GM12801 (cell line): ENCODE results near the gene PLSCR1.

Experiments used
- TF ChIP-seq, protein P1 (sequence below): IDR thresholded peaks from one replicate; pipeline ENCODE4 v1.5.1; 2011; ENCODE audit warnings: control low read depth; ENCODE audit not compliant: insufficient read length; ENCODE audit errors: extremely low read depth

PLSCR1 gene

DNA sequence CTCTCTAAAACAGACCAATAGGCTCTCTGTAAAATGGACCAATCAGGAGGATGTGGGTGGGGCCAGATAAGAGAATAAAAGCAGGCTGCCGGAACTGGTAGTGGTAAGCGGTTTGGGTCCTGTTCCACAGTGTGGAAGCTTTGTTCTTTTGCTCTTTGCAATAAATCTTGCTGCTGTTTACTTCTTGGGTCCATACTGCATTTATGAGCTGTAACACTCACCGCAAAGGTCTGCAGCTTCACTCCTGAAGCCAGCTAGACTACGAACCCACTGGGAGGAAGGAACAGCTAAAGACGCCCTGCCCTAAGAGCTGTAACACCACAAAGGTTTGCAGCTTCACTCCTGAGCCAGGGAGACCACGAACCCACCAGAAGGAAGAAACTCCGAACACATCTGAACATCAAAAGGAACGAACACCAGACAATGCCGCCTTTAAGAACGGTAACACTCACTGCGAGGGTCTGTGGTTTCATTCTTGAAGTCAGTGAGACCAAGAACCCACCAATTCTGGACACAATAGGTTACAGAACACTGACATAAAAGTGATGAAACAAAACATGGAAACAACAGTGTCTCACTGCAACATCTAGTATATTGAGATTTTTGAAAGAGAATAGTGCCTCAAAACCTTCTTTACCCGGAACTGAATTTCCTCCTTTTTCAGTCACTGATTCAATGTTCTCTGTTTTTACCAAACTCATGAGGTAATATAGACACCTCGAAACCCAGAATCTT lies 46.2 kb downstream of the PLSCR1 start:
- TF ChIP-seq, protein P1, sequence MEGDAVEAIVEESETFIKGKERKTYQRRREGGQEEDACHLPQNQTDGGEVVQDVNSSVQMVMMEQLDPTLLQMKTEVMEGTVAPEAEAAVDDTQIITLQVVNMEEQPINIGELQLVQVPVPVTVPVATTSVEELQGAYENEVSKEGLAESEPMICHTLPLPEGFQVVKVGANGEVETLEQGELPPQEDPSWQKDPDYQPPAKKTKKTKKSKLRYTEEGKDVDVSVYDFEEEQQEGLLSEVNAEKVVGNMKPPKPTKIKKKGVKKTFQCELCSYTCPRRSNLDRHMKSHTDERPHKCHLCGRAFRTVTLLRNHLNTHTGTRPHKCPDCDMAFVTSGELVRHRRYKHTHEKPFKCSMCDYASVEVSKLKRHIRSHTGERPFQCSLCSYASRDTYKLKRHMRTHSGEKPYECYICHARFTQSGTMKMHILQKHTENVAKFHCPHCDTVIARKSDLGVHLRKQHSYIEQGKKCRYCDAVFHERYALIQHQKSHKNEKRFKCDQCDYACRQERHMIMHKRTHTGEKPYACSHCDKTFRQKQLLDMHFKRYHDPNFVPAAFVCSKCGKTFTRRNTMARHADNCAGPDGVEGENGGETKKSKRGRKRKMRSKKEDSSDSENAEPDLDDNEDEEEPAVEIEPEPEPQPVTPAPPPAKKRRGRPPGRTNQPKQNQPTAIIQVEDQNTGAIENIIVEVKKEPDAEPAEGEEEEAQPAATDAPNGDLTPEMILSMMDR, result no peak

DNA sequence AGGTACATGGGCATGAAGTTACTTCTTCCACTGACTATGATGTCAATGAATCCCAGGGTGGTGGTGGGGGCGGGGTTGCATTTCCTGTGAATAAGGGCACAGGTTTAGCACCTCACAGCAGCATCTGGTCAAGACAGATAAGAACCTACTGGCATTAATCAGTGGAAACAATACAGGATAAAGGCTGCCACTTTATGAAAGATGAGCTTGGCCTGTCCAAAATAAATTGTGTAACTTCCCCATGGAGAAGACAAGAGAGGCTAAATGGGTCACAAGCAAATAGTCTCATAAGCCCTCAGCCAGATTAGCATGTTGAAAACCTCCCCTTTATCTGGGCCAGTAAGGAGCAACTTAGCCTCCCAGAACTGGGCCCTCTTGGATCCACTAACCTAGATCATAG lies 47.7 kb downstream of the PLSCR1 start:
- TF ChIP-seq, protein P1, result no peak

DNA sequence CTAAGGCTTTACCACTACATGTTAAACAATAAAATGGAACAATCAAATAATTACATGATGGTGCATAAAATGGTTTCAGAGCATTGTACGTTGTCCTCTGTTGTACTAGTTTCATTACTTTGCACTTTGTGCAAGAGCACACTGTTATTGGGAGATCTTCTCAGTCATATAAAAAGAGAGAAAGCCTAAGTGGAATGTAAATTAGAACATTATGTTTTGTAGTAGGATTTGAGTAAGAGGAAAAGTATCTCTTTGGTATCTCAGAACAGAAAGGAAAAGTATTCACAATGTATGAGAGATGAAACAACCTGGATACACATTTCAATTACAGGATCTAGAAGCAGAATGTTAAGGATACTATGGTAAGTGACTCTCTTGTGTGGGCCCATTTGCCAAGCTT lies 48.2 kb downstream of the PLSCR1 start:
- TF ChIP-seq, protein P1, result no peak

DNA sequence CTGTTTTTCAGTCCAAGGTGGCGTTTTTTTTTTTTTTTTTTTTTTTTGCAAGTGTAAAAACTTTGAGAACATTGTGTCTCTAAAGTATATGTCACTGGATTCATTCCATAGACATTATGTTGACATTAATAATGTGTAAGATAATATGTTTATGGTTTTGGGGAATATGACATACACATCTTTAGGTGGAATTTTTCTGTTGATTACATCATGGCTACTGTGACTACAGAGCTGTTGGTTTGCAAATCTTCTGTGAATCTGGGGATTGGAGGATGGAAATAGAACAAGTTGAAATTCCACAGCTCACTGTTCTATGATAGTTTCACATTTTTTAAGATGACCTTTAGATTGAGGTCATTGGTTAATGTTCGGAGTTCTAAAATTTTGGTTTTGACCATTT lies 50.6 kb downstream of the PLSCR1 start:
- TF ChIP-seq, protein P1, result no peak

DNA sequence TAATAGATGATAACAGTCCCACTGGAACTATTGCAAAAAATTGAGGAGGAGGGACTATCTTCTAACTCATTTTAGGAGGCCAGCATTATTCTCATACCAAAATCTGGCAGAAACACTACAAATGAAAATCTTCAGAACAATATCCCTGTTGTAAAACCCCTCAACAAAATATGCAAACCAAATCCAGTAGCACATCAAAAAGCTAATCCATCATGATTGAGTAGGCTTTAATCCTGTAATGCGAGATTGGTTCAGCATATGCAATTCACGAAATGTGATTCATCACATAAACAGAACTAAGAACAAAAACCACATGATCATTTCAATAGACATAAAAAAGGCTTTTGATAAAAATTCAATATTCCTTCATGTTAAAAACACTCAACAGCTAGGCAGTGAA lies 51.2 kb downstream of the PLSCR1 start:
- TF ChIP-seq, protein P1, result no peak

DNA sequence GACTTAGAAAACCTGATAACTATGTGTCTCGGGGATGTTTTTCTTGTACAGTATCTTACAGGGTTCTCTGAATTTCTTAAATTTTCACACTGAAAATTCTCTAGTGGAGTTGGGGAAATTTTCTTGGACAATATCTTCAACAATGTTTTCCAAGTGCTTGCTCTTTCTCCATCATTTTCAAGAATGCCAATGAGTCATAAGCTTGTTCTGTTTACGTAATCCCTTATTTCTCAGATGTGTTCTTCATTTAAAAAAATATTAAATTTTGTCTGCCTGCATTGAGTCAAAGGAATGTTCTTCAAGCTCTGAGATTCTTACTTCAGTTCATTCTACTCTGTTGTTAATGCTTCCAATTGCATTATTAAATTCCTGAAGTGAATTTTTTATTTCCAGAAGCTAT lies 53.1 kb downstream of the PLSCR1 start:
- TF ChIP-seq, protein P1, result no peak

DNA sequence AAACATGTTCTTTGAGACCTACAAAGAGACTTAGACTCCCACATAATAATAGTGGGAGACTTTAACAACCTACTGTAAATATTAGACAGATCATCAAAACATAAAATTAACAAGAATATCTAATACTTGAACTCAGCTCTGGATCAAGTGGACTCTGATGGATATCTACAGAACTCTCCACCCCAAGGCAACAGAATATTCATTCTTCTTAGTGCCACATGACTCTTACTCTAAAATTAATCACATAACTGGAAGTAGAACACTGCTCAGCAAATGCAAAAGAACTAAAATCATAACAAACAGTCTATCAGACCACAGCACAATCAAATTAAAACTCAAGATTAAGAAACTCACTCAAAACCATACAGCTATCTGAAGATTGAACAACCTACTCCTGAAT lies 59.1 kb downstream of the PLSCR1 start:
- TF ChIP-seq, protein P1, result no peak
